ENCODE measurements around the gene STXBP4.
"Not testable (repeated sequence)": the region's sequence is repeated elsewhere in the genome, so short reads cannot be mapped to it uniquely, and the experiment has no call there.

The STXBP4 gene

GRCh38 chr17:55072898-55073297 is 104.3 kb downstream of the STXBP4 start:
- no peak overlapping the region for H3K27ac ChIP-seq
- TF ChIP-seq CTCF (IDR thresholded peaks at IDR 0.05) = no peak
- TF ChIP-seq ZFX (IDR thresholded peaks at IDR 0.05; ENCODE audit: borderline replicate concordance) = no peak

- not testable (repeated sequence) for H3K27ac ChIP-seq
These were observed 104.9 kb downstream of the STXBP4 start for GRCh38 chr17:55073467-55073866.

GRCh38 chr17:55081559-55081958 is 113.0 kb downstream of the STXBP4 start:
- TF ChIP-seq CTCF (IDR thresholded peaks at IDR 0.05) (no peak), ZFX (IDR thresholded peaks at IDR 0.05; ENCODE audit: borderline replicate concordance) (no peak)
- H3K27ac ChIP-seq = no peak overlapping the region

- H3K27ac ChIP-seq = no peak overlapping the region
- TF ChIP-seq CTCF (IDR thresholded peaks at IDR 0.05) = no peak
- no peak for TF ChIP-seq ZFX (IDR thresholded peaks at IDR 0.05; ENCODE audit: borderline replicate concordance)
These were observed 118.1 kb downstream of the STXBP4 start for GRCh38 chr17:55086635-55087058.

- H3K27ac ChIP-seq = no peak overlapping the region
- no peak for TF ChIP-seq CTCF (IDR thresholded peaks at IDR 0.05)
- TF ChIP-seq ZFX (IDR thresholded peaks at IDR 0.05; ENCODE audit: borderline replicate concordance) = no peak
These were observed 120.7 kb downstream of the STXBP4 start for GRCh38 chr17:55089256-55089655.

- H3K27ac ChIP-seq = no peak overlapping the region
- TF ChIP-seq ZFX (IDR thresholded peaks at IDR 0.05; ENCODE audit: borderline replicate concordance) (no peak), CTCF (IDR thresholded peaks at IDR 0.05) (no peak)
These were observed 121.5 kb downstream of the STXBP4 start for GRCh38 chr17:55090079-55090492.

- no peak for TF ChIP-seq CTCF (IDR thresholded peaks at IDR 0.05)
- TF ChIP-seq ZFX (IDR thresholded peaks at IDR 0.05; ENCODE audit: borderline replicate concordance) = no peak
These were observed 124.8 kb downstream of the STXBP4 start for GRCh38 chr17:55093353-55093752.

GRCh38 chr17:55098765-55099164 is 130.2 kb downstream of the STXBP4 start:
- TF ChIP-seq ZFX (IDR thresholded peaks at IDR 0.05; ENCODE audit: borderline replicate concordance) = no peak
- no peak for TF ChIP-seq CTCF (IDR thresholded peaks at IDR 0.05)
- H3K27ac ChIP-seq = no peak overlapping the region

More at GRCh38 chr17:55093353-55093752, 124.8 kb downstream of the STXBP4 start:
- H3K27ac ChIP-seq = no peak overlapping the region
